AG10803 (cell line): ENCODE results near the gene HSD17B8.

Source experiments
- DNase-seq: peaks from one replicate; pipeline ENCODE4 v3.0.0; 2010; ENCODE audit warnings: low read depth
- H3K4me3 ChIP-seq: 2 replicates; pipeline ENCODE4 v1.5.1; 2011; ENCODE audit warnings: mild to moderate bottlenecking, low read length, control low read depth
- CTCF ChIP-seq: conservative IDR thresholded peaks from 2 replicates; pipeline ENCODE4 v1.5.1; 2011; ENCODE audit warnings: mild to moderate bottlenecking, low read length, control low read depth, inconsistent platforms

Gene HSD17B8

GRCh38 chr6:33187809-33188208 lies 16.6 kb upstream of the HSD17B8 start:
- TF ChIP-seq CTCF: no peak
- no peak for DNase-seq

GRCh38 chr6:33189164-33189563 lies 15.3 kb upstream of the HSD17B8 start:
- no peak overlapping the region for H3K4me3 ChIP-seq

More at GRCh38 chr6:33187809-33188208, 16.6 kb upstream of the HSD17B8 start:
- no peak overlapping the region for H3K4me3 ChIP-seq

GRCh38 chr6:33189625-33190448 lies 14.6 kb upstream of the HSD17B8 start:
- H3K4me3 ChIP-seq: no peak overlapping the region
- no peak for DNase-seq
- TF ChIP-seq CTCF: no peak

More at GRCh38 chr6:33189164-33189563, 15.3 kb upstream of the HSD17B8 start:
- no peak for DNase-seq
- no peak for TF ChIP-seq CTCF

GRCh38 chr6:33190504-33191107 lies 13.8 kb upstream of the HSD17B8 start:
- H3K4me3 ChIP-seq: no peak overlapping the region
- no peak for DNase-seq
- TF ChIP-seq CTCF: no peak

GRCh38 chr6:33191383-33192104 lies 12.9 kb upstream of the HSD17B8 start:
- DNase-seq: no peak
- H3K4me3 ChIP-seq: no peak overlapping the region
- TF ChIP-seq CTCF: no peak

GRCh38 chr6:33192105-33192646 lies 12.3 kb upstream of the HSD17B8 start, which contains the start of gene COL11A2:
COL11A2 (minus strand) TSS chr6:33192467; CDS start chr6:33192240, 227 bp downstream.
- no peak for DNase-seq
- H3K4me3 ChIP-seq: peak within 1 kb of the TSS; percentile 43
- TF ChIP-seq CTCF: no peak
